Osteoblast (primary cell): Measurements from ENCODE around the gene SLC39A11. TPM values are rescaled to one million over a fixed set of nuclear protein-coding genes. Genes with fewer than 3 reads are reported as not detected.

Source experiments
- DNase-seq: peaks from one replicate; pipeline ENCODE4 v3.0.0; 2011; ENCODE audit warnings: low spot score, mixed read lengths; ENCODE audit not compliant: insufficient read length; ENCODE audit errors: missing footprints
- H2AFZ ChIP-seq: 2 replicates; pipeline ENCODE4 v1.6.0; 2011; ENCODE audit warnings: mild to moderate bottlenecking, low read length
- H3K27ac ChIP-seq: 2 replicates; pipeline ENCODE4 v1.5.1; 2011; ENCODE audit warnings: mild to moderate bottlenecking, low read depth, low read length, moderate library complexity
- H3K27me3 ChIP-seq: 2 replicates; pipeline ENCODE4 v1.6.0; 2012; ENCODE audit warnings: mild to moderate bottlenecking, control low read depth, inconsistent platforms, low read length, moderate library complexity; ENCODE audit not compliant: insufficient read depth
- H3K36me3 ChIP-seq: 2 replicates; pipeline ENCODE4 v1.5.1; 2011; ENCODE audit warnings: mild to moderate bottlenecking, low read length, control low read depth, moderate library complexity; ENCODE audit not compliant: insufficient read depth
- H3K4me1 ChIP-seq: 2 replicates; pipeline ENCODE4 v1.5.1; 2011; ENCODE audit warnings: mild to moderate bottlenecking, low read length, control low read depth, moderate library complexity; ENCODE audit not compliant: insufficient read depth
- H3K4me2 ChIP-seq: 2 replicates; pipeline ENCODE4 v1.6.0; 2011; ENCODE audit warnings: mild to moderate bottlenecking, low read length; ENCODE audit not compliant: insufficient read depth
- H3K4me3 ChIP-seq: fragments of 200-600 bp; sonication (generic); 3 replicates; pipeline ENCODE4 v1.5.1; 2012; ENCODE audit warnings: mild to moderate bottlenecking, low read length, inconsistent platforms; ENCODE audit not compliant: insufficient read depth
- H3K79me2 ChIP-seq: 2 replicates; pipeline ENCODE4 v1.6.0; 2012; ENCODE audit warnings: mild to moderate bottlenecking, low read length, control low read depth, inconsistent platforms; ENCODE audit not compliant: insufficient read depth
- H3K9me3 ChIP-seq: 2 replicates; pipeline ENCODE4 v1.5.1; 2011; ENCODE audit warnings: low read depth, low read length, control low read depth
- H4K20me1 ChIP-seq: 2 replicates; pipeline ENCODE4 v1.6.0; 2012; ENCODE audit warnings: mild to moderate bottlenecking, low read length, control low read depth; ENCODE audit not compliant: insufficient read depth
- CTCF ChIP-seq: IDR thresholded peaks from 2 replicates; pipeline ENCODE4 v1.5.1; 2011; ENCODE audit warnings: mild to moderate bottlenecking, low read depth, low read length, moderate library complexity; ENCODE audit errors: extremely low read depth
- total RNA-seq: library from RNA; depleted of rRNA; stranded (reverse); fragments of >200 nt; gene quantifications from 2 replicates; pipeline ENCODE4 v1.2.3, GENCODE V29; 2012

The SLC39A11 gene
- total RNA-seq, 1 donor: 27.1 TPM

GRCh38 chr17:73029991-73030390, 62.5 kb downstream of the SLC39A11 start:
- DNase-seq: no peak
- no peaks in the 10 kb centered on the region for H3K79me2 ChIP-seq
- no peaks in the 10 kb centered on the region for H3K36me3 ChIP-seq
- H4K20me1 ChIP-seq: no peaks in the 10 kb centered on the region
- no peaks in the 10 kb centered on the region for H3K27me3 ChIP-seq
- no peak for TF ChIP-seq CTCF
- no peak overlapping the region for H3K4me2 ChIP-seq
- no peaks in the 10 kb centered on the region for H3K9me3 ChIP-seq
- peaks cover 15% of the 10 kb centered on the region for H3K4me1 ChIP-seq
- H3K4me3 ChIP-seq: no peak overlapping the region
- no peak overlapping the region for H2AFZ ChIP-seq
- no peak overlapping the region for H3K27ac ChIP-seq

- H3K4me2 ChIP-seq: no peak overlapping the region
- TF ChIP-seq CTCF: no peak
- H3K27ac ChIP-seq: no peak overlapping the region
- no peaks in the 10 kb centered on the region for H4K20me1 ChIP-seq
- no peaks in the 10 kb centered on the region for H3K27me3 ChIP-seq
- H3K79me2 ChIP-seq: no peaks in the 10 kb centered on the region
- no peak for DNase-seq
- peaks cover 15% of the 10 kb centered on the region for H3K4me1 ChIP-seq
- no peaks in the 10 kb centered on the region for H3K36me3 ChIP-seq
- no peaks in the 10 kb centered on the region for H3K9me3 ChIP-seq
- no peak overlapping the region for H3K4me3 ChIP-seq
- no peak overlapping the region for H2AFZ ChIP-seq
These were observed 63.5 kb downstream of the SLC39A11 start for GRCh38 chr17:73029021-73029420.

GRCh38 chr17:73028299-73028755, 64.2 kb downstream of the SLC39A11 start:
- Histone ChIP-seq H2AFZ (peak overlapping the region; percentile 25), H3K4me3 (peak overlapping the region; percentile 51), H4K20me1 (no peaks in the 10 kb centered on the region), H3K79me2 (no peaks in the 10 kb centered on the region), H3K27ac (peak overlapping the region; percentile 45), H3K27me3 (no peaks in the 10 kb centered on the region), H3K36me3 (no peaks in the 10 kb centered on the region), H3K9me3 (no peaks in the 10 kb centered on the region), H3K4me2 (peak overlapping the region; percentile 65), H3K4me1 (peaks cover 15% of the 10 kb centered on the region)
- peak; percentile 87 for DNase-seq
- no peak for TF ChIP-seq CTCF

- Histone ChIP-seq H3K4me3 (no peak overlapping the region), H3K9me3 (no peaks in the 10 kb centered on the region), H3K27ac (peak overlapping the region; percentile 22), H4K20me1 (no peaks in the 10 kb centered on the region), H3K4me1 (peaks cover 15% of the 10 kb centered on the region), H3K79me2 (no peaks in the 10 kb centered on the region), H3K4me2 (peak overlapping the region; percentile 65), H3K36me3 (no peaks in the 10 kb centered on the region), H2AFZ (no peak overlapping the region), H3K27me3 (no peaks in the 10 kb centered on the region)
- DNase-seq: peak; percentile 88
- no peak for TF ChIP-seq CTCF
These were observed 65.3 kb downstream of the SLC39A11 start for GRCh38 chr17:73027130-73027741.
